ENCODE results near the gene TOR1A. TPM values are rescaled to one million over a fixed set of nuclear protein-coding genes. Genes with fewer than 3 reads are reported as not detected.
A peak's percentile ranks its signal among the peaks of the same experiment; 100 is the strongest.
"Not testable (repeated sequence)": the region's sequence is repeated elsewhere in the genome, so short reads cannot be mapped to it uniquely, and the experiment has no call there.

Gene TOR1A
- total RNA-seq, 2 experiments from 2014 or later: 31.9 to 32.4 TPM

DNA sequence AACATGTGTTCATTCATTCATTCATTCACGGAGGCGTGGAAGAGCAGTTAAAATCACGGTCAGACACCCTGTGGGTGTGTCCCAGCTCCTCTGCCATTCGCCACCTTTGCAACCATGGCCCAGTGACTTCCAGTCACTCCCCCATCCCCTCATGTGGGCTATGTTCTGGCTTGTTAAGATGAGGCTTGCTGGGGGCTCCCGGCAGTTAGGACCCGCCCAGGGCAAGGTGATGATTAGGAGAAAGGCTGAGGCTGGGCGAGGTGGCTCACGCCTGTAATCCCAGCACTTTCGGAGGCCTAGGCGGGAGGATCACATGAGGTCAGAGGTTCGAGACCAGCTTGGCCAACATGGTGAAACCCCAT lies 46.2 kb downstream of the TOR1A start:
- POLR2A ChIA-PET: interaction anchor here (1.2 to 1.6 kb wide), 2 partner anchors 38 to 51 kb away, joined by 4 to 5 read pairs; no protein-coding TSS in a partner anchor

DNA sequence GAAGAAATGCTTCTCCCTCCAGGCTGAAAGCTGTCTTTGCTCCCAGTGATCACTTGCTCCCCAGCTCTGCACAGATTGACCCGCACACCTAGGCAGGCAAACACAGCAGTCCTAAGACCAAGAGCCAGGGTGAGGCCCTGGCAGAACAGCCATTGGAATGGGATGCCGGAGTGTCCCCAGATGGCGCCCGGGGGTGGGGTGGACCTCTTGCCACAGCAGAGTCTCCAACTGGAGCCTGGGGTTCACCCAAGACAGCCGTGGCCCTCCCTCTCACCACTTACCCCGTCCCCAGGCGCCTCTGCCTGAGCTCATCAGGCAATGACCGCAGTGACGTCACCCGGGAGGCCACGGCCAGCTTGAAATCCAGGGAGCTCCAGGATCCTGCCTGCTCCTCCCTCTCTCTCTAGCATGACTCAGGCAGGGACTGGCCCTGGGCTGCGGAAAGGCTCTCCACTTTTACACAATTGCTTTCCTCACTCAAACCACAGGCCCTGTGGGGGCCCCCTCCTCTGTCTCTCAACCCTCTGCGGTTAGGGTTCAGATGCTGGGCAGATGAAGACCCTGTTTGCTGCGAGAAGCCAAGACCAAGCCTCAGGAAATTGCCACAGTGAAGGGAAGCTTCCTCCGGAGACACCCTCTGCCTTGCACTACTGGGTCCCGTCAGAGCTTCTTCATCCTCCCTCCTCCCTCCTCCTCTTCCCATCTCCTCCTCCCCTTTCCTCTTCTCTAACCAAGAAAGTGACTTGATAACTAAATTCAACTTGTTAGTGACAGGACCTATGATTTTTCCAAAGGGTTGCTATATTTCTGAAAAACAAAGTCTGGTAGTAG lies 46.8 kb downstream of the TOR1A start:
- TF ChIP-seq, protein P1, sequence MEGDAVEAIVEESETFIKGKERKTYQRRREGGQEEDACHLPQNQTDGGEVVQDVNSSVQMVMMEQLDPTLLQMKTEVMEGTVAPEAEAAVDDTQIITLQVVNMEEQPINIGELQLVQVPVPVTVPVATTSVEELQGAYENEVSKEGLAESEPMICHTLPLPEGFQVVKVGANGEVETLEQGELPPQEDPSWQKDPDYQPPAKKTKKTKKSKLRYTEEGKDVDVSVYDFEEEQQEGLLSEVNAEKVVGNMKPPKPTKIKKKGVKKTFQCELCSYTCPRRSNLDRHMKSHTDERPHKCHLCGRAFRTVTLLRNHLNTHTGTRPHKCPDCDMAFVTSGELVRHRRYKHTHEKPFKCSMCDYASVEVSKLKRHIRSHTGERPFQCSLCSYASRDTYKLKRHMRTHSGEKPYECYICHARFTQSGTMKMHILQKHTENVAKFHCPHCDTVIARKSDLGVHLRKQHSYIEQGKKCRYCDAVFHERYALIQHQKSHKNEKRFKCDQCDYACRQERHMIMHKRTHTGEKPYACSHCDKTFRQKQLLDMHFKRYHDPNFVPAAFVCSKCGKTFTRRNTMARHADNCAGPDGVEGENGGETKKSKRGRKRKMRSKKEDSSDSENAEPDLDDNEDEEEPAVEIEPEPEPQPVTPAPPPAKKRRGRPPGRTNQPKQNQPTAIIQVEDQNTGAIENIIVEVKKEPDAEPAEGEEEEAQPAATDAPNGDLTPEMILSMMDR (IDR thresholded peaks at IDR 0.05): no peak
- intact Hi-C loops (cut with micrococcal nuclease): no loop called here
- peak; percentile 83 for ATAC-seq
- peaks cover 15% of the 10 kb centered on the region for H3K4me1 Mint-ChIP-seq (ENCODE audit: low read depth)
- DNase-seq: peak; percentile 91
- H3K36me3 Mint-ChIP-seq (ENCODE audit: low read depth): no peaks in the 10 kb centered on the region
- CTCF ChIA-PET: interaction anchor here (0.6 to 3.7 kb wide), 7 partner anchors 8 to 133 kb away, joined by 3 to 32 read pairs (median 6); no protein-coding TSS in a partner anchor
- peaks cover 6% of the 10 kb centered on the region for H3K27me3 Mint-ChIP-seq
- no peak overlapping the region for H3K27ac Mint-ChIP-seq
- POLR2A ChIA-PET: interaction anchor here (0.6 to 1.6 kb wide), 5 partner anchors 15 to 1303 kb away, joined by 3 to 5 read pairs (median 3); no protein-coding TSS in a partner anchor
- no peaks in the 10 kb centered on the region for H3K9me3 Mint-ChIP-seq
- no peak overlapping the region for H3K4me3 Mint-ChIP-seq

More for the DNA sequence above, 46.2 kb downstream of the TOR1A start:
- H3K36me3 Mint-ChIP-seq (ENCODE audit: low read depth): no peaks in the 10 kb centered on the region
- CTCF ChIA-PET: interaction anchor here (0.6 to 3.7 kb wide), 5 partner anchors 13 to 134 kb away, joined by 3 to 32 read pairs (median 10); no protein-coding TSS in a partner anchor
- H3K27me3 Mint-ChIP-seq: peaks cover 6% of the 10 kb centered on the region
- TF ChIP-seq, protein P1 (IDR thresholded peaks at IDR 0.05): no peak
- H3K4me3 Mint-ChIP-seq: no peak overlapping the region
- ATAC-seq (peak; percentile 52), DNase-seq (peak; percentile 49)
- H3K4me1 Mint-ChIP-seq (ENCODE audit: low read depth): peaks cover 15% of the 10 kb centered on the region
- H3K27ac Mint-ChIP-seq: no peak overlapping the region
- H3K9me3 Mint-ChIP-seq: no peaks in the 10 kb centered on the region
- intact Hi-C loops (cut with micrococcal nuclease): no loop called here

DNA sequence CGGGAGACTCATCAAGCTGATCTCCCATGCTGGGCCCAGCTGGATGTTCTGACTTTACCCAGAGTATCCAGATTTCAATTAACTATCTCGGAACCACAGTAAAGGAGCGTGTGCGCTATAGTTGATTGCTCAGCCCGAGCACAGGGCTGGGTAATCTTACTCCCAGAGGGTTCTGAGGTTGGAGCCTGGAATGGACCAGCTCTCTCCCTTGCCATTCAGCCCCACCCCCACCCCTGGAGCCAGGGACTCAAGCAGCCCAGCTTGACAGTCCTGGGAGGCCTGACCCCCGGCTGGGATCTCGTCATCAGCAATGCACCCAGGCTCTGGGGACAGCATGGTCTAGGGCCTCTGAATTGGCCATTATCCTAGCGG lies 47.4 kb downstream of the TOR1A start:
- TF ChIP-seq, protein P1 (IDR thresholded peaks at IDR 0.05): no peak
- no peak overlapping the region for H3K4me3 Mint-ChIP-seq
- intact Hi-C loops (cut with micrococcal nuclease): no loop called here
- H3K9me3 Mint-ChIP-seq: no peaks in the 10 kb centered on the region
- H3K27ac Mint-ChIP-seq: no peak overlapping the region
- H3K27me3 Mint-ChIP-seq: peaks cover 6% of the 10 kb centered on the region
- ATAC-seq (no peak), DNase-seq (no peak)
- ChIA-PET CTCF (interaction anchor here (0.8 to 3.7 kb wide), 6 partner anchors 8 to 50 kb away, joined by 3 to 32 read pairs (median 8); no protein-coding TSS in a partner anchor), POLR2A (interaction anchor here (1.0 to 1.6 kb wide), 4 partner anchors 15 to 51 kb away, joined by 3 to 5 read pairs (median 4); no protein-coding TSS in a partner anchor)
- H3K4me1 Mint-ChIP-seq (ENCODE audit: low read depth): peaks cover 15% of the 10 kb centered on the region
- no peaks in the 10 kb centered on the region for H3K36me3 Mint-ChIP-seq (ENCODE audit: low read depth)

DNA sequence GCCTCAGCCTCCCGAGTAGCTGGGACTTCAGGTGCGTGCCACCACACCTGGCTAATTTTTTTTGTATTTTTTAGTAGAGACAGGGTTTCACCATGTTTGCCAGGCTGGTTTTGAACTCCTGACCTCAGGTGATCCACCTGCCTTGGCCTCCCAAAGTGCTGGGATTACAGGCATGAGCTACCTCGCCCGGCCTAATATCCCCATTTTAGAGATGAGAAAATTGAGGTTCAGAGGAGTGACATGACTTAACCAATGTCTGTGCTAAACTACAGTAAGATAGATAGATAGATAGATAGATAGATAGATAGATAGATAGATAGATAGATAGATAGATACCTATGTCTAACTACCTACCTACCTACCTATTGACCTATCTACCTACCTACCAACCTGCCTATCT lies 47.8 kb downstream of the TOR1A start:
- H3K9me3 Mint-ChIP-seq; H3K27ac Mint-ChIP-seq; DNase-seq; intact Hi-C loops (cut with micrococcal nuclease); ATAC-seq; H3K4me3 Mint-ChIP-seq; H3K36me3 Mint-ChIP-seq (ENCODE audit: low read depth); H3K27me3 Mint-ChIP-seq: not testable (repeated sequence)
- POLR2A ChIA-PET: interaction anchor here (0.8 to 1.6 kb wide), 4 partner anchors 9 to 51 kb away, joined by 3 to 5 read pairs (median 3); no protein-coding TSS in a partner anchor
- H3K4me1 Mint-ChIP-seq (ENCODE audit: low read depth): peaks cover 15% of the 10 kb centered on the region
- CTCF ChIA-PET: interaction anchor here (0.7 to 3.7 kb wide), 6 partner anchors 7 to 49 kb away, joined by 3 to 32 read pairs (median 8); no protein-coding TSS in a partner anchor

DNA sequence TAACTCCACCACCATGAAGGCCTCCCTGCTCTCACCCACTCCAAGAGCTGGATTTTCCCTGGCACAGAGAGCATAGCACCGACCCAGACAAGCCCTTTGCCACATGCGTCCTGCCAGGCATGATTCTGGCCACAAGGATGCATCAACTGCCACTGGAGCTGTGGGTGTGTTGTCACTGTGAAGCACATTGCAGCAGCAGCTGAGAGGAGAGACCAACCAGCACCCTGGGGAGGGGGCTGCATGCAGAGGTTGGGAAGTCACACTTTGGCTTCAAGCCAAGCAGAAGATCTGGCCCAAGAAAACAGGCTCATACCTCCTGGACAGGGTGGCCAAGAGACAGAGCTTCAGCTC lies 48.5 kb downstream of the TOR1A start:
- POLR2A ChIA-PET: interaction anchor here (0.8 kb wide), 1 partner anchor 9 kb away, joined by 3 read pairs; no protein-coding TSS in a partner anchor

More for the DNA sequence above, 48.5 kb downstream of the TOR1A start:
- no peak for DNase-seq
- ATAC-seq: no peak
- no peaks in the 10 kb centered on the region for H3K9me3 Mint-ChIP-seq
- no peak overlapping the region for H3K4me3 Mint-ChIP-seq
- intact Hi-C loops (cut with micrococcal nuclease): no loop called here
- peaks cover 6% of the 10 kb centered on the region for H3K27me3 Mint-ChIP-seq
- H3K4me1 Mint-ChIP-seq (ENCODE audit: low read depth): peaks cover 13% of the 10 kb centered on the region
- no peaks in the 10 kb centered on the region for H3K36me3 Mint-ChIP-seq (ENCODE audit: low read depth)
- TF ChIP-seq, protein P1 (IDR thresholded peaks at IDR 0.05): no peak
- H3K27ac Mint-ChIP-seq: no peak overlapping the region
- CTCF ChIA-PET: interaction anchor here (0.7 to 3.7 kb wide), 4 partner anchors 8 to 49 kb away, joined by 3 to 32 read pairs (median 12); no protein-coding TSS in a partner anchor

All from activated CD8-positive, alpha-beta T cell treated with anti-CD3 and anti-CD28 coated beads for 36 hours (primary cell).